T47D (cell line): ENCODE measurements around the gene HNRNPL.
"Not testable (repeated sequence)": the region's sequence is repeated elsewhere in the genome, so short reads cannot be mapped to it uniquely, and the experiment has no call there.

Source experiments
- DNase-seq, 2 experiments: peaks; one replicate each; pipeline versions ENCODE4 v3.0.0 to v3.0.0-alpha.2; 2011 to 2012; ENCODE audit warnings: low read depth in 1 of 2, low spot score in 1 of 2
- JUND ChIP-seq: IDR thresholded peaks from 2 replicates; pipeline ENCODE4 v1.6.1; 2012; ENCODE audit warnings: low read depth
- in situ Hi-C: cut with HindIII; loops from 2 replicates; pipeline ENCODE4 v1.10.0; 2016; ENCODE audit warnings: low sequenced_read_pairs, low pct_unique_long_range_greater_than_20kb

HNRNPL gene

DNA sequence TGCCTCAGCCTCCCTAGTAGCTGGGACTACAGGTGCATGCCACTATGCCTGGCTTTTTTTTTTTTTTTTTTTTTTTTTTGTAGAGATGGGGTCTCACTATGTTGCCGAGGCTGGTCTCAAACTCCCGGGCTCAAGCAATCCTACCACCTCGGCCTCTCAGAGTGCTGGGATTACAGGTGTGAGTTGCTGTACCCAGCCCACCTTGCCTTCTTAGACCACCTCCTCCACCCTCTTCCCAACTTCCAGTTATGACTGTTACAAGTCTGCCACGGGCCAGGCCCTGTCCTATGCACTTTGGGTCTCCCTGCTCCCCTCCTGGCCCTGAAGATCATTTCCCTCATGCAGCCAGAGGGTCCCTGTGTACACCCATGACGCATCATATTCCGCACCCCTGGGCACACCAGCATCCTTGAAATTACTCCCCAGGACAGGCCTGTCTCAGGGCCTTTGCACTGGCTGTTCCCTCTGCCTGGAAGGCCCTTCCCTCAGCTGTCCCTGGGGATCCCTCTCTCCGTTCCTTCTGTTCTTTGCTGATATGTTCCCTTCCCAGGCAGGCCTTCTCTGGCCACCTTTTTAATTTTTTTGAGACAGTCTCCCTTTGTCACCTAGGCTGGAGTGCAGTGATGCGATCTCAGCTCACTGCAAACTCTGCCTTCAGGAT lies 40.1 kb downstream of the HNRNPL start:
- no peak for DNase-seq
- no peak for TF ChIP-seq JUND
- in situ Hi-C loops = no loop called here

DNA sequence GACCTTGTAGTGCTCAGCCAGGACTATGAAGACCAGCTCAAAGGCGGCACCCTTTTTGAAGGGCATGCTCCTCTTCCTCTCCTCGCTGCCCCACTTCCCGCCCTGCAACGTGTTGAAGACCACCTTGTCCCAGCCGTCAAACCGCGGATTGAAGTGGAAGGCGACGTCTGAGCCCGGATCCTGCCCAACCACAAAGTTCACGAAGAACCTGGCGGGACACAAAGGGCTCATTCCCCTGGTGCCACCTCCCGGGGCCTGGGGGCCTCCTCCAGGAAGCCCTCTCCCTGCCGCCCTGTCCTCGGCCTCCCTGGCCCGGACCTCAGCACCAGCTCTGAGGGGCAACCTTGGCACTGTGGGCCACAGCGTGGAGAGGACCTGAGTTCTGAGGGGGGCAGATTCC lies 41.0 kb downstream of the HNRNPL start:
- no peak for DNase-seq
- in situ Hi-C loops = no loop called here

DNA sequence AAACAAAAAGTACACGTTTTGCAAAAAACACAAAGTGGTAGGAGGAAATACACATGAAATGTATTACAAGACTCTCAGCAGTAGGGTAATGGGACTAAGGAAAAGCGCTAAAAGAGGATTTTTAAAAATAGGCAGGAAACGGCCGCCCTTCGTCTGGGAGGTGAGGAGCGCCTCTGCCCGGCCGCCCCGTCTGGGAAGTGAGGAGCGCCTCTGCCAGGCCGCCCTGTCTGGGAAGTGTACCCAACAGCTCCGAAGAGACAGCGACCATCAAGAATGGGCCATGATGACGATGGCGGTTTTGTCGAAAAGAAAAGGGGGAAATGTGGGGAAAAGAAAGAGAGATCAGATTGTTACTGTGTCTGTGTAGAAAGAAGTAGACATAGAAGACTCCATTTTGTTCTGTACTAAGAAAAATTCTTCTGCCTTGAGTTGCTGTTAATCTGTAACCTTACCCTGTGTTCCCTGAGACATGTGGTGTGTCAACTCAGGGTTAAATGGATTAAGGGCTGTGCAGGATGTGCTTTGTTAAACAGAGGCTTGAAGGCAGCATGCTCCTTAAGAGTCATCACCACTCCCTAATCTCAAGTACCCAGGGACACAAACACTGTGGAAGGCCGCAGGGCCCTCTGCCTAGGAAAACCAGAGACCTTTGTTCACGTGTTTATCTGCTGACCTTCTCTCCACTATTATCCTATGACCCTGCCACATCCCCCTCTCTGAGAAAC lies 42.2 kb downstream of the HNRNPL start:
- in situ Hi-C loops, DNase-seq: not testable (repeated sequence)

More for the DNA sequence above, 41.0 kb downstream of the HNRNPL start:
- no peak for TF ChIP-seq JUND

DNA sequence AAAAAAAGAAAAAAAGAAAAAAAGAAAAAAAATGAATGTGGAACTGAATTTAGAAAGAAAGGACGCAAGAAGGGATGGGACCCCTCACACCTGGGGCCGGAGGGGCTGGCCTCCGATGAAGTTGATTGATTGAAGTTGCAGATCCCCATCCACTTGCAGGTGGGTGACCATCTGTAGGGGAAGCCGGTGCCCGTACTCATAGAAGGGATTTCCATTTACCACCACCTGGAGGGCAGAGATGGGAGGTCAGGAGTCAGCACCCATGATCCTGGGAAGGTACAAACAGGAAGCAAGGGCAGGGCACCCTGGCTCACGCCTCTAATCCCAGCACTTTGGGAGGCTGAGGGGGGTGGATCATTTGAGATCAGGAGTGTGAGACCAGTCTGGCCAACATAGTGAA lies 43.4 kb downstream of the HNRNPL start:
- DNase-seq = no peak
- TF ChIP-seq JUND = no peak

DNA sequence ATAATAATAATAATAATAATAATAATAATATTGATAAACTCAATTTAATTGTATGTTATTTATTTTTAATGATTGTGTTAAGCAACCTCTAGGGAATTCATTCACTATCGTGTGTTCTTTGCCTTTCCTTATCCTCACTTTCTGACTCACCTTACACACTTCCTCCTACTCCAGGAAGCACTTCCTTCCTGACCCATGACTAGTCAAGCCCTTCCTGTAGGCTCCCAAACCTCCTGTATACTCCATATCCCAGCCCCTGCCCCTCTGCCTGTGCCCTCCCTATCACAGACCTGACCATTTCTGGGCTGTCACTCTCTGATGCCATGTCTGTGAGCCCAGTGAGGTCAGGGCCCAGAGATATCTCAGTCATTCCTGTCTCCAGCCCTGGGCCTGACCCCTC lies 44.6 kb downstream of the HNRNPL start:
- in situ Hi-C loops = no loop called here
- no peak for DNase-seq
- no peak for TF ChIP-seq JUND

More for the DNA sequence above, 43.4 kb downstream of the HNRNPL start:
- in situ Hi-C loops = no loop called here

DNA sequence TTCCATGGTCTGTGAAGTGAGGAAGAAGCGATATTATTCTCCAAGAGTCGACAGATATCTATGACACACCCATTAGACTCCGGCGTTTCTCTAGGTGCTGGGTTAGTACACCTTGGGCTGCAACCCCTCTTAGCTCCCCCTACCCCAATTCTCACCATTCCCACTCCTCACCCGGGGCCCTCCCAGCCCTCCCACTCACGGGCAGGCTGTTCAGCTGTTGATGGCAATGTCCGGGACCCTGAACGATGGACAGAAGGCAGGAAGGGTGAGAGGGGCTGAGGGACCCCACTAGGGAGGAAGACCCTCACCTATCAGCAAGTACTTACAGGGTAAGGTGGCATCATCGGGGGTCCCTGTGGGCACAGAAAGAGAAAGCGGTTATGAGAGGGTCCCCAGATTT lies 46.2 kb downstream of the HNRNPL start:
- TF ChIP-seq JUND = no peak
- DNase-seq = no peak
- in situ Hi-C loops = no loop called here

DNA sequence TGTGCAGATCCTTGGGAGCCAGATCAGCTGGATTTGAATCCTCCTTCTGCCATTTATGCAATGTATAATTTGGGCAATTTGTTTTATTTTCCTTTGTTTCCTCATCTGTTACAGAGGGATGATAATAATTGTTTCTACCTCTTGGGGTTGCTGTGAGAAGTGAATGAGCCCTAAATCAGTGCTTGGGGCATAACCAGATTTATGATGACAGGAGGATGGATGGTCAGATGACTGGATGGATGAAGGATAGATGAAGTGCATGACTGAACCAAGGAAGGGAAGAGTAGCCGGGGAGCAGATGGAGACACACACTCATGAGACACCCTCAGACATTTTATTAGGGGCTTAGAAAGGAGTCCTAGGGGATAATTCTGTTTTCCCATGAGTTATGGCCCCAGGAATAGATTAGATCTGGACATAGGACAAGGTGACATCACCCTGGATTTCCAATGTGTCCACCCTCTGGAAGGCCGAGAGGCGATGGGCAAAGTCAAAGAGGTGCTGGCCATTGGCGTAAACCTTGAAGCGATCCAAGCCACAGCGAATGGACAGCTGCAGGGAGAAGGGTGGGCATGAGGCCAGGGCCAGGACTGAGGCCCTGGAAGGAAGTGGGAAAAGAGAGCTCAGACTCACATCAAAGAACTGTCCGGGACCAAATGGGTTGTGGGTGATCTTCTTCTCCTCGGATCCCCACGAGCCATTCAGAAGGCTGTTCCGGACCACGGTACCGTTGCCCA lies 48.3 kb downstream of the HNRNPL start:
- in situ Hi-C loops = no loop called here
- no peak for DNase-seq
- no peak for TF ChIP-seq JUND

DNA sequence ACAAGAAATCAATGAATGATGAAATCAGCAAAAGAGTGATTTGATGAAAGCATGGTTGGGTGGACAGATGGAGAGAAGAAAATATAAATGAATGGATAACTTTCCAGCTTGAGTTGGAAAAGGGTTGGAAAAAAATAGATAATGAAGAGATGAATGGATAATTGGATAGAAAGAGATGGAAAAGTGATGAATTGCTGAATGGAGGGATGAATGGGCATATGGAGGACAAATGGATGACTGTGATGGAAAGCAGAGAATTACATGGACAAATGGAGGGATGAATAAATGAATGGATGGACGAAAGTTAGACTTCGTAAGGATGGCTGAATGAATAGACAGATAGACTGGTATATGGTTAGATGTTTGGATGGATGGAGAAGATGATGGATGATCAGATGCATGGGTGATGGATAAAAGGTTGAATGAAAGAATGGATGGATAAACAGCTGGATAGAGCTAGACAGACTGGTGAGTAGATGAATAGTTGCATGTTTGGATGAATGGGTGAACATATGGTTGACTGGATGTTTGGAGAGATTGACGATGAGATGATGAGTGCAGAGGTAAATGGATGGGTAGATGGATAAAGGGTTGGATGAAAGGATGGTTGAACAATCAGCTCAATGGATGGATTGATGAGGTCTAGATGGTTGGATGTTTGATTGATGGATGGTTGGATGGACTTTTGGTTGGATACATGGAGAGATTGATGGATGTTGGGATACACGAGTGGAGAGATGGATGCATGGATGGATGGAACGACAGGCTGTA lies 49.0 kb downstream of the HNRNPL start:
- DNase-seq = no peak
- no peak for TF ChIP-seq JUND
- in situ Hi-C loops = no loop called here

DNA sequence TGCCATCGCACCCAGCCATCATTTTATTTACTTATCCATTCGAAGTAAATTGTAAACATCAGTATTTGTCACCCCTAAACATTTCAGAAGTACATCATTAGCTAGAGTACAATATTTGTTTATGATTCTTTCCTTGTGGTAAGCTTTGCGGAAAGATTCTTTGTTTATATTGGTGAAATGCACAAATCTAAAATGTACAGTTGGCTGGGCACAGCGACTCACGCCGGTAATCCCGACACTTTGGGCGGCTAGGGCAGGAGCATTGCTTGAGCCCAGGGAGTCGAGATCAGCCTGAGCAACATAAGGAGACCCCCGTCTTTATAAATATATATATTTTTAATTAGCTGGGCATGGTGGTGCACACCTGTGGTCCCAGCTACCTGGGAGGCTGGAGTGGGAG lies 50.7 kb downstream of the HNRNPL start:
- TF ChIP-seq JUND = no peak
- in situ Hi-C loops = no loop called here
- DNase-seq = no peak

DNA sequence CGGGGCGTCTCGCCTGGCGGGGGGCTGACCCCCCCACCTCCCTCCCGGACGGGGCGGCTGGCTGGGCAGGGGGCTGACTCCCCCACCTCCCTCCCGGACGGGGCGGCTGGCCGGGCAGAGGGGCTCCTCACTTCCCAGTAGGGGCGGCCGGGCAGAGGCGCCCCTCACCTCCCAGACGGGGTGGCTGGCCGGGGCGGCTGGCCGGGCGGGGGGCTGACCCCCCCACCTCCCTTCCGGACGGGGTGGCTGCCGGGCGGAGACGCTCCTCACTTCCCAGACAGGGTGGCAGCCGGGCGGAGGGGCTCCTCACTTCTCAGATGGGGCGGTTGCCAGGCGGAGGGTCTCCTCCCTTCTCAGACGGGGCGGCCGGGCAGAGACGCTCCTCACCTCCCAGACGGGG lies 52.0 kb downstream of the HNRNPL start:
- in situ Hi-C loops, DNase-seq: not testable (repeated sequence)

DNA sequence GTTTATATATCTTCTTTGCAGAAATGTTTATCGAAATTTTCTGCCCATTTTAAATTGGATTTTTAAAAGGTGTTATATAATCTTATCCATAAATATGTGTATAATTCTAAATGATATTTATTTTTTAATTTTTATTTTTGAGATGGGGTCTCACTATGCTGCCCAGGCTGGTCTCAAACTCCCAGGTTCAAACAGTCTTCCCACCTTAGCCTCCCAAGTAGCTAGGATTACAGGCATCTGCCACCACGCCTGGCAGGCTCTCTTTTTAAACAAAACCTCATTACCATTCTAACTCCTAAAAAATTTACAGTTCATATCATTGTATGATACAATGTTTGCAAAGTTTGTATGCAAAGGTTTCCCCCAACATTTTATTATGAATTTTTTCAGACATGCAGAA lies 53.6 kb downstream of the HNRNPL start:
- no peak for TF ChIP-seq JUND
- in situ Hi-C loops = no loop called here
- no peak for DNase-seq

DNA sequence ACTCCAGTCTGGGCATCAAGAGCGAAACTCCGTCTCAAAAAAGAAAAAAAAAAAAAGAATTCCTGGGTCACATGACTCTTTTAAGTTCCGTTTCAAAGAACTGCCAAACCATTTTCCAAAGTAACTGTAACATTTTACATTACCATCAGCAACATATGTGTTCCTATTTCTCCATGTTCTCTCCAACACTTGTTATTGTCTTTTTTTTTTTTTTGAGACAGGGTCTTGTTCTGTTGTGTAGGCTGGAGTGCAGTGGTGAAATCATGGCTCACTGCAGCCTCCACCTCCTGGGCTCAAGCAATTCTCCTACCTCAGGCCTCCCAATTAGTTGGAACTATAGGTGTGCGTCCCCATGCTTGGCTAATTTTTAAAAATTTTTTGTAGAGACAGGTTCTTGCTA lies 54.2 kb downstream of the HNRNPL start:
- TF ChIP-seq JUND = no peak
- DNase-seq = no peak
- in situ Hi-C loops = no loop called here
